Measurements from ENCODE around the gene MRAP.

- TF ChIP-seq EZH2phosphoT487 (IDR thresholded peaks at IDR 0.05; ENCODE audit: low read length) = no peak
- TF ChIP-seq, protein P1, sequence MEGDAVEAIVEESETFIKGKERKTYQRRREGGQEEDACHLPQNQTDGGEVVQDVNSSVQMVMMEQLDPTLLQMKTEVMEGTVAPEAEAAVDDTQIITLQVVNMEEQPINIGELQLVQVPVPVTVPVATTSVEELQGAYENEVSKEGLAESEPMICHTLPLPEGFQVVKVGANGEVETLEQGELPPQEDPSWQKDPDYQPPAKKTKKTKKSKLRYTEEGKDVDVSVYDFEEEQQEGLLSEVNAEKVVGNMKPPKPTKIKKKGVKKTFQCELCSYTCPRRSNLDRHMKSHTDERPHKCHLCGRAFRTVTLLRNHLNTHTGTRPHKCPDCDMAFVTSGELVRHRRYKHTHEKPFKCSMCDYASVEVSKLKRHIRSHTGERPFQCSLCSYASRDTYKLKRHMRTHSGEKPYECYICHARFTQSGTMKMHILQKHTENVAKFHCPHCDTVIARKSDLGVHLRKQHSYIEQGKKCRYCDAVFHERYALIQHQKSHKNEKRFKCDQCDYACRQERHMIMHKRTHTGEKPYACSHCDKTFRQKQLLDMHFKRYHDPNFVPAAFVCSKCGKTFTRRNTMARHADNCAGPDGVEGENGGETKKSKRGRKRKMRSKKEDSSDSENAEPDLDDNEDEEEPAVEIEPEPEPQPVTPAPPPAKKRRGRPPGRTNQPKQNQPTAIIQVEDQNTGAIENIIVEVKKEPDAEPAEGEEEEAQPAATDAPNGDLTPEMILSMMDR (IDR thresholded peaks at IDR 0.05; ENCODE audit: low read length) = no peak
Measured at GRCh38 chr21:32285476-32285875, 13.2 kb upstream of the MRAP start.
